Nephron progenitor cell (in vitro differentiated cells): ENCODE data around the gene BARX1.

ENCODE experiments used
- DNase-seq: peaks from one replicate; pipeline ENCODE4 v3.0.0; 2021
- H3K27ac Mint-ChIP-seq: 2 replicates; pipeline ENCODE4 v1.8.0; 2021; ENCODE audit warnings: mild to moderate bottlenecking, moderate library complexity, mixed read lengths
- H3K27me3 Mint-ChIP-seq: 2 replicates; pipeline ENCODE4 v1.8.0; 2021; ENCODE audit warnings: mild to moderate bottlenecking, low read depth, mixed read lengths; ENCODE audit not compliant: poor library complexity
- H3K36me3 Mint-ChIP-seq: 2 replicates; pipeline ENCODE4 v1.8.0; 2021; ENCODE audit warnings: low read depth, mixed read lengths
- H3K4me1 Mint-ChIP-seq: 2 replicates; pipeline ENCODE4 v1.8.0; 2021; ENCODE audit warnings: mixed read lengths
- H3K4me3 Mint-ChIP-seq: 2 replicates; pipeline ENCODE4 v1.8.0; 2021; ENCODE audit warnings: mild to moderate bottlenecking, moderate library complexity, mixed read lengths
- H3K9me3 Mint-ChIP-seq: 2 replicates; pipeline ENCODE4 v1.8.0; 2021; ENCODE audit warnings: mild to moderate bottlenecking, moderate library complexity, mixed read lengths
- CTCF ChIP-seq: fragments of 200-600 bp; sonication (generic); IDR thresholded peaks from 2 replicates; pipeline ENCODE4 v1.5.0; 2021; ENCODE audit warnings: antibody characterized with exemption

The BARX1 gene

GRCh38 chr9:93949694-93950449, 5.3 kb downstream of the BARX1 start:
- DNase-seq = no peak
- Mint-ChIP-seq H3K4me3 (peak overlapping the region; percentile 67), H3K9me3 (peaks cover 17% of the 10 kb centered on the region), H3K27me3 (peaks cover 98% of the 10 kb centered on the region), H3K4me1 (peaks cover 48% of the 10 kb centered on the region), H3K27ac (no peak overlapping the region), H3K36me3 (no peaks in the 10 kb centered on the region)
- no peak for TF ChIP-seq CTCF

- no peak for TF ChIP-seq CTCF
- H3K27me3 Mint-ChIP-seq = peaks cover 100% of the 10 kb centered on the region
- H3K4me3 Mint-ChIP-seq = peak overlapping the region; percentile 76
- H3K9me3 Mint-ChIP-seq = peaks cover 17% of the 10 kb centered on the region
- no peaks in the 10 kb centered on the region for H3K36me3 Mint-ChIP-seq
- H3K4me1 Mint-ChIP-seq = peaks cover 48% of the 10 kb centered on the region
- peak; percentile 31 for DNase-seq
- no peak overlapping the region for H3K27ac Mint-ChIP-seq
Measured at GRCh38 chr9:93949073-93949693, 6.0 kb downstream of the BARX1 start.

DNA sequence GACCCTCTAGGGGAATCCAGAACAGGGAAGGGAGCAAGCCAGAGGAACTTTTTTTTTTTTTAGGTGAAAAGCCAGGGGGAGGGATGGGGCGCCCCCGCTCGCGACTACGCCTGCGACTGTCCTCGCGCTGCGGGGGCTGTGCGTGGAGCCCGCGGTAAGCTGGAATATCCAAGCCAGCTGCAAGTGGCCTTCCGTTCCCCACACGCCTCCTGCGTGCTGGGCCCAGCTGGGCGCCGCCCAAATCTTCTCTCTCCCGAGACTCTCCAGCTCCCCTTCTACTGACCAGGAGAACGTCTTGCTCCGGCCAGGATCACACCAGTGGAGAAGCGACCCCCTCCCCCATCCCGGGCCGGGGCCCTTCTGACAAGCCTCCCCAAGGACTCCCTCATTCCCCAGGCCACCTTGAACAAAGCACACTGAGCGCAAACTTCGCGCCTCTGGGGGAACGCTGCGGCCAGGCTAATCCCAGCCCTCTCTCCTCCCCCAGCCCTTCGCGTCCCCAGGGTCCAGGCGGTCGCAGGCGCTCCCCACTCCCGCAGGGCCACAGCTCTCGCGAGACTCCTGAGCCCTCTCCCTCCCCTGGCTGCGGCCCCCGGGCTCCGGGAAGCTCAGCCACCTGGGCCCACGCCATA, 6.6 kb downstream of the BARX1 start:
- H3K27ac Mint-ChIP-seq = no peak overlapping the region
- peak; percentile 60 for DNase-seq
- peaks cover 100% of the 10 kb centered on the region for H3K27me3 Mint-ChIP-seq
- TF ChIP-seq CTCF = no peak
- H3K4me1 Mint-ChIP-seq = peaks cover 42% of the 10 kb centered on the region
- peak overlapping the region; percentile 76 for H3K4me3 Mint-ChIP-seq
- no peaks in the 10 kb centered on the region for H3K36me3 Mint-ChIP-seq
- peaks cover 17% of the 10 kb centered on the region for H3K9me3 Mint-ChIP-seq

- no peak overlapping the region for H3K27ac Mint-ChIP-seq
- no peak overlapping the region for H3K4me3 Mint-ChIP-seq
- no peak for DNase-seq
- TF ChIP-seq CTCF = no peak
- H3K4me1 Mint-ChIP-seq = peaks cover 43% of the 10 kb centered on the region
- H3K36me3 Mint-ChIP-seq = no peaks in the 10 kb centered on the region
- H3K27me3 Mint-ChIP-seq = peaks cover 100% of the 10 kb centered on the region
- peaks cover 17% of the 10 kb centered on the region for H3K9me3 Mint-ChIP-seq
Measured at GRCh38 chr9:93947409-93948070, 7.6 kb downstream of the BARX1 start.

DNA sequence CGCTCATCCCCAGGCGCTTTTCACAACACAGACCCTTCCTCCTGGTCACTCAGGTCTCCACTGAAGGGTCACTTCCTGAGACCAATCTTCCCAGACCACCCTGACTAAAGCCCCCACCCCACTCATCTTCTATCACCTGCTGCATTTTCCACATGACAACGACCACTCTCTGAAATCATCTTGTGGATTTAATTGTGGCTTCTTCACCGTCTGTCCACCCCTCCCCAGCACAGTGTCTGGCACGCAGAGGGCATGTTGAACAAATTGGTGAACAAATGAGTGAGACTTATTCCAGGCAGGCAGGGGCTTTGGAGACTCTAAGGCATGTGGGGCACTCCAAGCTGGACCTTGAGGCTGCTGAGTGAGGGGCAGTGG, 8.8 kb downstream of the BARX1 start:
- TF ChIP-seq CTCF = no peak
- no peak for DNase-seq
- Mint-ChIP-seq H3K9me3 (peaks cover 17% of the 10 kb centered on the region), H3K36me3 (no peaks in the 10 kb centered on the region), H3K27ac (no peak overlapping the region), H3K27me3 (peaks cover 100% of the 10 kb centered on the region), H3K4me1 (peaks cover 46% of the 10 kb centered on the region), H3K4me3 (peak overlapping the region; percentile 76)
